Liver (tissue), 3 donors: Measurements from ENCODE around the gene MARS1.

Experiments used
- FOXA1 ChIP-seq: IDR thresholded peaks from 2 replicates; pipeline ENCODE4 v1.6.1; 2016; ENCODE audit warnings: antibody characterized with exemption
- GABPA ChIP-seq, 2 donors: IDR thresholded peaks in 1 of 2; conservative IDR thresholded peaks in 1 of 2; 2 replicates each; pipeline ENCODE4 v1.6.1; 2016; ENCODE audit warnings: antibody characterized with exemption in 2 of 2, mild to moderate bottlenecking in 1 of 2, moderate library complexity in 1 of 2
- HNF4A ChIP-seq, 2 donors: conservative IDR thresholded peaks; 2 replicates each; pipeline ENCODE4 v1.6.1; 2016; ENCODE audit warnings: antibody characterized with exemption in 2 of 2, mild to moderate bottlenecking in 2 of 2
- HNF4G ChIP-seq: IDR thresholded peaks from 2 replicates; pipeline ENCODE4 v1.6.1; 2016; ENCODE audit warnings: antibody characterized with exemption
- JUND ChIP-seq, 2 donors: IDR thresholded peaks; 2 replicates each; pipeline ENCODE4 v1.6.1; 2016; ENCODE audit warnings: antibody characterized with exemption in 2 of 2
- RAD21 ChIP-seq, 2 donors: IDR thresholded peaks; 2 replicates each; pipeline ENCODE4 v1.6.1; 2016; ENCODE audit warnings: antibody characterized with exemption in 2 of 2, mild to moderate bottlenecking in 2 of 2
- RXRA ChIP-seq, 2 donors: IDR thresholded peaks; 2 replicates each; pipeline ENCODE4 v1.6.1; 2017 to 2018; ENCODE audit warnings: antibody characterized with exemption in 2 of 2, mild to moderate bottlenecking in 1 of 2
- TAF1 ChIP-seq: conservative IDR thresholded peaks from 2 replicates; pipeline ENCODE4 v1.6.1; 2016; ENCODE audit warnings: antibody characterized with exemption, mild to moderate bottlenecking
- YY1 ChIP-seq: IDR thresholded peaks from 2 replicates; pipeline ENCODE4 v1.6.1; 2016; ENCODE audit warnings: antibody characterized with exemption, mild to moderate bottlenecking
- TF ChIP-seq, protein P1 (sequence below): fragments of 150-350 bp; IDR thresholded peaks from 2 replicates; pipeline ENCODE4 v1.5.1; 2017; ENCODE audit warnings: improper control_type of control experiment, low read depth, low read length; ENCODE audit not compliant: missing input control
- TF ChIP-seq, protein P2 (sequence below): IDR thresholded peaks from 2 replicates; pipeline ENCODE4 v1.6.1; 2016; ENCODE audit warnings: antibody characterized with exemption
- TF ChIP-seq, protein P3 (sequence below): IDR thresholded peaks from 2 replicates; pipeline ENCODE4 v1.6.1; 2016; ENCODE audit warnings: antibody characterized with exemption, mild to moderate bottlenecking
- donor health status: healthy.
- donor health status: healthy.

DNA sequence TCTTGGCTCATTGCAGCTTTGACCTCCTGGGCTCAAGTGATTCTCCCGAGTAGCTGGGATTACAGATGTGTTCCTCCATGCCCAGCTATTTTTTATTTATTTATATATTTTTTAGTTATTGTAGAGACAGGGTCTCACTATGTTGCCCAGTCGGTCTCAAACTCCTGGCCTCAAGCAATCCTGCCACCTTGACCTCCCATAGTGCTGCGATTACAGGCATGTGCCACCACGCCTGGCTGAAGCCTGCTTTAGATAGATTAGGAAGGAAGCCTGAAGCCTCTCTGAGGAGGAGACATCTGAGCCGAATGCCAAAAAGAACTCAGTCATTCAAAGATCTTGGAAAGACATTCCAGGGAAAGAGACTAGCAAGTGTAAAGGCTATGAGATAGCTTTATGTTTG is 43.1 kb upstream of the MARS1 start:
- TF ChIP-seq, protein P1, sequence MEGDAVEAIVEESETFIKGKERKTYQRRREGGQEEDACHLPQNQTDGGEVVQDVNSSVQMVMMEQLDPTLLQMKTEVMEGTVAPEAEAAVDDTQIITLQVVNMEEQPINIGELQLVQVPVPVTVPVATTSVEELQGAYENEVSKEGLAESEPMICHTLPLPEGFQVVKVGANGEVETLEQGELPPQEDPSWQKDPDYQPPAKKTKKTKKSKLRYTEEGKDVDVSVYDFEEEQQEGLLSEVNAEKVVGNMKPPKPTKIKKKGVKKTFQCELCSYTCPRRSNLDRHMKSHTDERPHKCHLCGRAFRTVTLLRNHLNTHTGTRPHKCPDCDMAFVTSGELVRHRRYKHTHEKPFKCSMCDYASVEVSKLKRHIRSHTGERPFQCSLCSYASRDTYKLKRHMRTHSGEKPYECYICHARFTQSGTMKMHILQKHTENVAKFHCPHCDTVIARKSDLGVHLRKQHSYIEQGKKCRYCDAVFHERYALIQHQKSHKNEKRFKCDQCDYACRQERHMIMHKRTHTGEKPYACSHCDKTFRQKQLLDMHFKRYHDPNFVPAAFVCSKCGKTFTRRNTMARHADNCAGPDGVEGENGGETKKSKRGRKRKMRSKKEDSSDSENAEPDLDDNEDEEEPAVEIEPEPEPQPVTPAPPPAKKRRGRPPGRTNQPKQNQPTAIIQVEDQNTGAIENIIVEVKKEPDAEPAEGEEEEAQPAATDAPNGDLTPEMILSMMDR, result no peak
- no peak for TF ChIP-seq FOXA1
- TF ChIP-seq YY1, result no peak
- TF ChIP-seq, protein P2, sequence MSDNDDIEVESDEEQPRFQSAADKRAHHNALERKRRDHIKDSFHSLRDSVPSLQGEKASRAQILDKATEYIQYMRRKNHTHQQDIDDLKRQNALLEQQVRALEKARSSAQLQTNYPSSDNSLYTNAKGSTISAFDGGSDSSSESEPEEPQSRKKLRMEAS, result no peak
- TF ChIP-seq, protein P3, sequence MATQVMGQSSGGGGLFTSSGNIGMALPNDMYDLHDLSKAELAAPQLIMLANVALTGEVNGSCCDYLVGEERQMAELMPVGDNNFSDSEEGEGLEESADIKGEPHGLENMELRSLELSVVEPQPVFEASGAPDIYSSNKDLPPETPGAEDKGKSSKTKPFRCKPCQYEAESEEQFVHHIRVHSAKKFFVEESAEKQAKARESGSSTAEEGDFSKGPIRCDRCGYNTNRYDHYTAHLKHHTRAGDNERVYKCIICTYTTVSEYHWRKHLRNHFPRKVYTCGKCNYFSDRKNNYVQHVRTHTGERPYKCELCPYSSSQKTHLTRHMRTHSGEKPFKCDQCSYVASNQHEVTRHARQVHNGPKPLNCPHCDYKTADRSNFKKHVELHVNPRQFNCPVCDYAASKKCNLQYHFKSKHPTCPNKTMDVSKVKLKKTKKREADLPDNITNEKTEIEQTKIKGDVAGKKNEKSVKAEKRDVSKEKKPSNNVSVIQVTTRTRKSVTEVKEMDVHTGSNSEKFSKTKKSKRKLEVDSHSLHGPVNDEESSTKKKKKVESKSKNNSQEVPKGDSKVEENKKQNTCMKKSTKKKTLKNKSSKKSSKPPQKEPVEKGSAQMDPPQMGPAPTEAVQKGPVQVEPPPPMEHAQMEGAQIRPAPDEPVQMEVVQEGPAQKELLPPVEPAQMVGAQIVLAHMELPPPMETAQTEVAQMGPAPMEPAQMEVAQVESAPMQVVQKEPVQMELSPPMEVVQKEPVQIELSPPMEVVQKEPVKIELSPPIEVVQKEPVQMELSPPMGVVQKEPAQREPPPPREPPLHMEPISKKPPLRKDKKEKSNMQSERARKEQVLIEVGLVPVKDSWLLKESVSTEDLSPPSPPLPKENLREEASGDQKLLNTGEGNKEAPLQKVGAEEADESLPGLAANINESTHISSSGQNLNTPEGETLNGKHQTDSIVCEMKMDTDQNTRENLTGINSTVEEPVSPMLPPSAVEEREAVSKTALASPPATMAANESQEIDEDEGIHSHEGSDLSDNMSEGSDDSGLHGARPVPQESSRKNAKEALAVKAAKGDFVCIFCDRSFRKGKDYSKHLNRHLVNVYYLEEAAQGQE, result no peak
- no peak for TF ChIP-seq GABPA (IDR thresholded peaks at IDR 0.05 in 1 of 2, conservative IDR thresholded peaks at IDR 0.05 in 1 of 2)
- no peak for TF ChIP-seq HNF4G
- TF ChIP-seq RAD21 (IDR thresholded peaks at IDR 0.05), result no peak
- TF ChIP-seq TAF1, result no peak
- no peak for TF ChIP-seq RXRA (IDR thresholded peaks at IDR 0.05)
- TF ChIP-seq JUND (IDR thresholded peaks at IDR 0.05), result no peak
- TF ChIP-seq HNF4A (conservative IDR thresholded peaks at IDR 0.05), result no peak
